KOPT-K1 (cell line): Measurements from ENCODE around the gene PRSS21.

ENCODE experiments used
- H3K27ac ChIP-seq: fragments of 200-600 bp; sonication (generic); 2 replicates; pipeline ENCODE4 v1.5.1; 2016; ENCODE audit warnings: antibody characterized with exemption, mild to moderate bottlenecking, low read depth, low read length; ENCODE audit not compliant: poor library complexity, severe bottlenecking
- H3K36me3 ChIP-seq: fragments of 200-600 bp; sonication (generic); 2 replicates; pipeline ENCODE4 v1.5.1; 2017; ENCODE audit warnings: antibody characterized with exemption, mild to moderate bottlenecking, low read length, moderate library complexity; ENCODE audit not compliant: insufficient read depth
- H3K9me3 ChIP-seq: fragments of 200-600 bp; sonication (generic); 2 replicates; pipeline ENCODE4 v1.5.1; 2017; ENCODE audit warnings: antibody characterized with exemption, low read length, mild to moderate bottlenecking; ENCODE audit not compliant: insufficient read depth, poor library complexity, severe bottlenecking

PRSS21 gene

DNA sequence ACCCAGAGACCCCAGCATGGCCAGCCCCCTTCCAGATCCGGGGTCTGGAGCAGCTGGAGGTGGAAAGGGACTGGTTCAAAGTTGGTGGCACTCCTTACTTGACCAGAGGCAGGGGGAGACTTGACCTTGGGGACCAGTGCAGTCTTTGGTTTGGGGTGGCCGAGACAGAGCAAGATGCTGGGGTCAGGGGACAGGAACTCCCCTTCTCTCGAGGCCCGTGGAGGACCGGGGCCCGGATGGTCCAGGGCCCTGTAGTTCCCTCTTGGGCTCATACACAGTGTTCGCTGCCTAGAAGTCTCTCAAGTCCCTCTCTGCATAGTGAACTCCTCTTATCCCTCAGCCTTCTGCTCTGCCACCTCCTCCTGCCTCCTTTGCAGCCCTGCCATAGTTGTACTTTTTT lies 29.1 kb upstream of the PRSS21 start:
- Histone ChIP-seq H3K9me3 (no peaks in the 10 kb centered on the region), H3K27ac (no peak overlapping the region), H3K36me3 (no peaks in the 10 kb centered on the region)

DNA sequence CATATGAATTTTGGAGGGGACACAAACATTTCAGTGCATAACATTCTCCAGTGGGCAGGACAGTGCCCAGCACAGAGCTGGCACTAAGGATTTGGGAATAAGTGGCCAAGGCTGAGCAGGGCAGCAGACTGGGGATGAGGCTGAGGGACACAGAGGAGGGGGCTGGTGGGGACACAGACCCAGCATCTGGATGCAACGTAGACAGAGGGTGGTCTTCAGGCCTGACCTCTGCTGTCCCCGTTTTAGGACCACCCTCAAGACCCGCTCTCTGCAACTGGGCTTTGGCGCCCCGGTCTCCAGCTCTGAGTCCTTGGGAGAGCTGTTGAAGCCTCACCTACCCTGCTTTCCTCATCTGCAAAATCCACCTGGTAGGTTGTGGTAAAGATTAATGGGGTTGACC lies 26.4 kb upstream of the PRSS21 start:
- H3K27ac ChIP-seq, result no peak overlapping the region
- H3K36me3 ChIP-seq, result no peaks in the 10 kb centered on the region
- no peaks in the 10 kb centered on the region for H3K9me3 ChIP-seq

DNA sequence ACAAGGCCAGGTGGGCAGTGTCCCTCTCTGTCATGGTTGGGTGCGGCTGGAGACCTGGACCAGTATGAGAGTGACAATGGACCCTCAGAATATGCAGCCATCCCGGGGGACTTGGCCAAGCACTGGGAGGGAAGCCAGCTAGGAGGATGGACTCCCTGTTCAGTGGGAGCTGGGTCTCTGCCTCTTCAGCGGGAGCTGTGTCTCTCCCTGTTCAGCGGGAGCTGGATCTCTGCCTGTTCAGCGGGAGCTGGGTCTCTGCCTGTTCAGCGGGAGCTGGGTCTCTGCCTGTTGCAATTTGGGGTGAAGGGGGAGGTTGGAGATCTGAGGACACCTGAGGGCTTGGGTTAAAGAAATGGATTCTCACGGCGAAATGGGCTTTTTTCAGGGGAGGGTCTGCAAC lies 25.9 kb upstream of the PRSS21 start:
- Histone ChIP-seq H3K9me3 (no peaks in the 10 kb centered on the region), H3K36me3 (no peaks in the 10 kb centered on the region)

DNA sequence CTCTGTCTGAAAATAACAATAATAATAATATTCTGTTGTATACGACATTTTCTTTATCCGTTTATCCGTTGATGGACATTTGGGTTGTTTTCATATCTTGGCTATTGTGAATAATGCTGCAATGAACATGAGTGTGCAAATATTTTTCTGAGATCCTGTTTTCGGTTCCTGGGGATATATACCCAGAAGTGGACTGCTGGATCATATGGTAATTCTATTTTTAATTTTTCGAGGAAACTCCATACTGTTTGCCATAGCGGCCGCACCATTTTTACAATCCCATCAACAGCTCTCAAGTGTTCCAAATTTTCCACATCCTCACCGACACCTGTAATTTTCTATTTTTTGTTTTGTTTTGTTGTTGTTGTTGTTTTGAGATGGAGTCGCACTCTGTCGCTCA lies 24.1 kb upstream of the PRSS21 start:
- Histone ChIP-seq H3K9me3 (no peaks in the 10 kb centered on the region), H3K36me3 (no peaks in the 10 kb centered on the region), H3K27ac (no peak overlapping the region)

More for the DNA sequence above, 25.9 kb upstream of the PRSS21 start:
- no peak overlapping the region for H3K27ac ChIP-seq

DNA sequence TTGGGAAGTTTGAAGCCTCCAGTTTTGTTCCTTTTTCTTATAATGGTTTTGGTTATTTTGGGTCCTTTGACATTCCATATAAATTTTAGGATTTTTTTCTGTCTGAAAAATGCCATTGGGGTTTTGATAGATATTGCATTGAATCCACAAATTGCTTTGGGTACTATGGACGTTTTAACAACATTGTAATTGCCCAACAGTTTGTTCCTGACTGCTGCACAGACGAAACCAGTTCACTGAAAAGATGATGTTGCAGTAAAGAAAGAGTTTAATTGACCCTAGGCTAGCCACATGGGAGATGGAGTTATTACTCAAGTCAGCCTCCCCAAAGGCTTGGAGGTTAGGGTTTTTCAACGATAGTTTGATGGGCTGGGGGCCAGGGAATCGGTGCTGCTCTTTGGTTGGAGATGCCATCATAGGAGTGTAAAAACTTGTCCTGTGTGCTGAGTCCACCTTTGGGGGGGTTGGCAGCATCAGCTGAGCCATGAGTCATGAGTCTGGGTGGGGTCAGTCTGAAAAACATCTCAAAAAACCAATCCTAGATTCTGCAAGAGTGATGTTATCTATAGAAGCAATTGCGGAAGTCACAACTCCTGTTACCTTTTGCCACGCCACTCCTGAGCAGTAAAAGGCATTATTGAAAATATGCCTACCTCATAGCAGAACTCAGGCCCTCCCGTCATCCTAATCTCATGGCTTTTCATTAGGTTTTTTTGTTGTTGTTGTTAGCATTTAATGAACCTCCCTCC lies 21.5 kb upstream of the PRSS21 start:
- Histone ChIP-seq H3K36me3 (no peaks in the 10 kb centered on the region), H3K9me3 (no peaks in the 10 kb centered on the region), H3K27ac (no peak overlapping the region)

DNA sequence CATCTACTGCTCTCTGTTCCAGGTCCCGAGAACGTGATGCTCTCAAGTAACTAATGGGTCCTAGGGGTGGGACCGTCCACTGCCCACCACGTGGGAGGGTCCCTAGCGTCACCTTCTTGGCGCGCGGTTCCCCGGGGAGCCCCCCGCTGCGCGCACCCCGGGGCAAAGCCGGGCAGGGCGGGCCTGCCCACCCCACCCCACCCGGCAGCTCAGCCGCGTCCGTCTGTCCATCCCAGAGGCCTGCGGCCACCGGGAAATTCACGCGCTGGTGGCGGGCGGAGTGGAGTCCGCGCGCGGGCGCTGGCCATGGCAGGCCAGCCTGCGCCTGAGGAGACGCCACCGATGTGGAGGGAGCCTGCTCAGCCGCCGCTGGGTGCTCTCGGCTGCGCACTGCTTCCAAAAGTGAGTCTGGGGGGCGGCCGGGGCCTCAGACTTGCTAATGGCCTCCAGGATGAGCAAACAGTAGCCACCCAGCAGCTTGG lies 18.3 kb upstream of the PRSS21 start:
- no peak overlapping the region for H3K27ac ChIP-seq
- peaks cover 4% of the 10 kb centered on the region for H3K9me3 ChIP-seq
- no peaks in the 10 kb centered on the region for H3K36me3 ChIP-seq

DNA sequence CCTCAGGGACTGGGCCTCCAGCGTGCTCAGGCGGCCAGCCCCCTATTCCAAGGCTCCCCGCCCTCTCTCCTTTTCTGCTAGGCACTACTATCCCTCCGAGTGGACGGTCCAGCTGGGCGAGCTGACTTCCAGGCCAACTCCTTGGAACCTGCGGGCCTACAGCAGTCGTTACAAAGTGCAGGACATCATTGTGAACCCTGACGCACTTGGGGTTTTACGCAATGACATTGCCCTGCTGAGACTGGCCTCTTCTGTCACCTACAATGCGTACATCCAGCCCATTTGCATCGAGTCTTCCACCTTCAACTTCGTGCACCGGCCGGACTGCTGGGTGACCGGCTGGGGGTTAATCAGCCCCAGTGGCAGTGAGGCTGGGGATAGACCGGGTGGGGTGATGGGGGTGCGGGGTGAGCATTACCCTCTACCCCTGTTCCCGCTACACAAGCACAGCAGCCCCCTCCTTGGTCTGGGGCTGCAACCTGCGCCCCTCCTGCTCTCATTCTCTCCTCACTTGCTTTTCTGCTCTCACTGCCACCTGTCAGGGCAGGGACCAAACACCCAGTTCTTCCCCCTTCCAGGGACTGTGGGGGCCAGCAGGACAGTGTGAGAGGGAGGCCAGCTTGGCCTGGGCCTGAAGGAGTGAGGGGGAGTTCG lies 17.7 kb upstream of the PRSS21 start:
- H3K27ac ChIP-seq, result no peak overlapping the region
- H3K9me3 ChIP-seq, result peaks cover 9% of the 10 kb centered on the region
- no peaks in the 10 kb centered on the region for H3K36me3 ChIP-seq

DNA sequence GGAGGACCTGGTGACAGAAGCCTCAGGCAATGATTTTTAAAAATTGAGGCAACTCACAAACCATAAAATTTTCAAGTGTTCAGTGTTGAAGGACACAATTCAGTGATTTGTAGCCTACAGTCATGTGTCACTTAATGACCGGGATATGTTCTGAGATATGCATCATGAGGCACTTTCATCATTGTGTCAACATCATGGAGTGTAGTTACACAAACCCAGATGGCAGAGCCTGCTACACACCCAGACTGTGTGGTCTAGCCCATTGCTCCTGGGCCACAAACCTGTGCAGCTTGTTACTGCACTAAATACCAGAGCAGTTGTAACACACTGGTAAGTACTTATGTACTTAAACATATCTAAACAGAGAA lies 17.2 kb upstream of the PRSS21 start:
- Histone ChIP-seq H3K9me3 (peaks cover 14% of the 10 kb centered on the region), H3K27ac (no peak overlapping the region)

DNA sequence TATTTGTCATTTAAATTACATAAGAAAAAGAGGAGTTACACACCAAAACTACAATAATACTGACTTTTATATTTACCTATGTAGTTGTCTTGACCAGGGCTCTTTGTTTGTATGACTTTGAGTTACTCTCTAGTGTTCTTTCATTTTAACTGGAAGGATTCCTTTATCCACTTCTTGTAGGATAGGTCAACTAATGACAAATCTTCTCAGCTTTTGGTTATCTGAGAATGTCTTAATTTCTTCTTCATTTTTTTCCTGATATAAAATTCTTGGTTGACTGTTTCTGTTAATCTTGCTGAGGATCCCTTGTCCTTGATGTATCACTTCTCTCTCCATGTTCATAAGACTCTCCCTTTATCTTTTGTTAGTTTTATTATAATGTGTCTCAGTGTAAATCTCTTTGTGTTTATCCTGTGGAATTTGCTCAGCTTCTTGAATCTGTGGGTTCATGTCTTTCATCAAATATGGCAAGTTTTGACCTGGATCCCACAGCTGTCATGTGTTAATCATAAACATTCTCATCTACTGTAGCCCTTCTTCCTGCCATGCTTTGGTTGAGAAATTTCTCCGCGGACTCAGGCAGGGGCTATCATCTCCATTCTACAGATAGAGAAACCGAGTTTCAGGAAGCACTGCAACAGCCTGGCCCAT lies 13.4 kb upstream of the PRSS21 start:
- no peaks in the 10 kb centered on the region for H3K36me3 ChIP-seq
- H3K9me3 ChIP-seq, result peaks cover 17% of the 10 kb centered on the region
- H3K27ac ChIP-seq, result no peak overlapping the region

More for the DNA sequence above, 17.2 kb upstream of the PRSS21 start:
- H3K36me3 ChIP-seq, result no peaks in the 10 kb centered on the region

DNA sequence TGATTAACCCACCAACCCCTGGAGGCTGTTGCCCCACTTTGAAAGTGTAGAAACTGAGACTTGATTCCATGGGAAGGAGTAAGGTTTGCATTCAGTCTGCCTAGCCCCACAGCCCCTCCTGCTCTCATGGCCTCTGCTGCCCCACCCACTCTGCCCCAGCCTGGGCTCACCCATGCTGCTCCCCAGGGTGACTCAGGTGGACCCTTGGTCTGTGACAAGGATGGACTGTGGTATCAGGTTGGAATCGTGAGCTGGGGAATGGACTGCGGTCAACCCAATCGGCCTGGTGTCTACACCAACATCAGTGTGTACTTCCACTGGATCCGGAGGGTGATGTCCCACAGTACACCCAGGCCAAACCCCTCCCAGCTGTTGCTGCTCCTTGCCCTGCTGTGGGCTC lies 12.3 kb upstream of the PRSS21 start:
- H3K27ac ChIP-seq, result no peak overlapping the region
- no peaks in the 10 kb centered on the region for H3K36me3 ChIP-seq
- peaks cover 17% of the 10 kb centered on the region for H3K9me3 ChIP-seq

DNA sequence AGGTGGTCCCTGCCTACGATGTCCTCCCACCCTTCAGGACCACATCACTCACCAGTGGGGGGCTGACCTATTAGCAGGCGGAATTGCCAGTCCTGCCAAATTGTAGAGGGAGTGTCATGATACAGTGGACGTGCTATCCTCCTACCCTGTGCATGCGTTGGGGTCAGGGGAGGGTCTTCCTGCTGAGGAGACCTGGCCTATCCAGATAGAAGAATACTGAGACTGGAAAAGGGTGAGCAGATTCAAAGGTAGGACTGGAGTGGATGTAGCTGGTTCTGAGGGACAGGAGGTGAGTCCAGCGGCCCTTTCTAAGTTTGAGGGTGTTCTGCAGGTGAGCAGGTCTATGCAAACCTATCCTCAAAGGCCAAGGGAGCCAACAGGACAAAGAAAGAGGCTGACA lies 10.8 kb upstream of the PRSS21 start:
- Histone ChIP-seq H3K27ac (no peak overlapping the region), H3K36me3 (no peaks in the 10 kb centered on the region), H3K9me3 (peaks cover 17% of the 10 kb centered on the region)

DNA sequence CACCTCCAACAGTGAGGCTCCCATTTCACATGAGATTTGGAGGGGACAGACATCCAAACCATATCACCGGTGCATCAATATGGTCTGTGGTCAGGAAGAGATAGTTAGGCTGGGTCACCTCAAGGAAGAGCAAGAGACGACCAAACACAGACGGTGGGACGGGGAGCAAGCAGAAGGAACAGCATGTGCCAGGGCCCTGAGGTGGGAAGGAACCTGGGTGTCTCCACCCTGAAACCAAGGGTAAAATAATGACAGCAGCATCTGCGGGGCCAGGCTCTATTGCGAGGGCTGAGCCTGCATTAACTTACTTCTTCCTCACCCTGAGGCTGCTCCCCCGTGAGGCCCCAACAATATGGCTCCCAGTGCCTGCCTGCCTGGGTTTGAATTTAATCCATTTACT lies 8.9 kb upstream of the PRSS21 start:
- H3K27ac ChIP-seq, result no peak overlapping the region
- no peaks in the 10 kb centered on the region for H3K36me3 ChIP-seq
- peaks cover 17% of the 10 kb centered on the region for H3K9me3 ChIP-seq

DNA sequence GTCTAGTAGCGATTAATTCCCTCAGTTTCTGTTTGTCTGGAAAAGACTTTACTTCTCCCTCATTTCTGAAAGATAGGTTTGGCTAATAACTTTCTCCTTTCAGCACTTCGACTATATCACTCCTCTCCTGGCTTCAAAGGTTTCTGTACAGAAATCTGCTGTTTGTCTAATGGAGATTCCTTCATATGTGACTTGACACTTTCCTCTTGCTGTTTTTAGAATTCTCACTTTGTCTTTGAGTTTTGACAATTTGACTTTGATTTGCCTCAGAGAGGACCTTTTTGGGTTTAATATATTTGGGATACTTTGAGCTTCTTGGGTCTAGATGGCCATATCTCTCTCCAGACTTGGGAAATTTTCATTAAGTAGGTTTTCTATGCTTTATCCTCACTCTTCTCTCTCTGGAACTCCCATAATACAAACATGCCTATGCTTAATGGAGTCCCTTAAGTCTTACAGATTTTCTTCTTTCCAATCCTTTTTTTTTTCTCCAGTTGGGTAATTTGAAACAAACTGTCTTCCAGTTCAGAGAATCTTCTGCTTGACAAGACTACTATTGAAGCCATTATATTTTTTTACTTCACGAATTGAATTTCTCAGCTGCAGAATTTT lies 7.8 kb upstream of the PRSS21 start:
- peaks cover 9% of the 10 kb centered on the region for H3K9me3 ChIP-seq
- H3K27ac ChIP-seq, result no peak overlapping the region
- no peaks in the 10 kb centered on the region for H3K36me3 ChIP-seq

DNA sequence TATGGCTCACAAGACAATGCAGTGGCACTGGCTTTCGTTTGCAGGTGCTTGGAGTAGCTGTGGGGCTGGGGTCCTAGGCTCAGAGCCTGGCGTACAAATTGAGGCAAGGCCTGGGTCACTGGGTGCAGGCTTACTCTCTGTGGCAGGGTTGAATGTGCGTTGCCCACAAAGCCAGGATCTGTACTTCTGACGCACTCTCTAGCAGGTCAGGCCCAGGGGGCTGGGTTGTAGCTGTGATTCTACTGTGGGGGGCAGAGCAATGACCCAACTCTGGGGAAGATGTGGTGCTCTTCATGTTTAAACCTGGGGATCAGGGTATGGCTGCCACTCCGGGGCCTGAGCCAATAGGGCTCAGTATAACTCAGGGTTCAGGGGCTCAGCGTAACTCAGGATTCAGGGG lies 6.4 kb upstream of the PRSS21 start:
- H3K9me3 ChIP-seq, result no peaks in the 10 kb centered on the region
- no peak overlapping the region for H3K27ac ChIP-seq
- H3K36me3 ChIP-seq, result no peaks in the 10 kb centered on the region

DNA sequence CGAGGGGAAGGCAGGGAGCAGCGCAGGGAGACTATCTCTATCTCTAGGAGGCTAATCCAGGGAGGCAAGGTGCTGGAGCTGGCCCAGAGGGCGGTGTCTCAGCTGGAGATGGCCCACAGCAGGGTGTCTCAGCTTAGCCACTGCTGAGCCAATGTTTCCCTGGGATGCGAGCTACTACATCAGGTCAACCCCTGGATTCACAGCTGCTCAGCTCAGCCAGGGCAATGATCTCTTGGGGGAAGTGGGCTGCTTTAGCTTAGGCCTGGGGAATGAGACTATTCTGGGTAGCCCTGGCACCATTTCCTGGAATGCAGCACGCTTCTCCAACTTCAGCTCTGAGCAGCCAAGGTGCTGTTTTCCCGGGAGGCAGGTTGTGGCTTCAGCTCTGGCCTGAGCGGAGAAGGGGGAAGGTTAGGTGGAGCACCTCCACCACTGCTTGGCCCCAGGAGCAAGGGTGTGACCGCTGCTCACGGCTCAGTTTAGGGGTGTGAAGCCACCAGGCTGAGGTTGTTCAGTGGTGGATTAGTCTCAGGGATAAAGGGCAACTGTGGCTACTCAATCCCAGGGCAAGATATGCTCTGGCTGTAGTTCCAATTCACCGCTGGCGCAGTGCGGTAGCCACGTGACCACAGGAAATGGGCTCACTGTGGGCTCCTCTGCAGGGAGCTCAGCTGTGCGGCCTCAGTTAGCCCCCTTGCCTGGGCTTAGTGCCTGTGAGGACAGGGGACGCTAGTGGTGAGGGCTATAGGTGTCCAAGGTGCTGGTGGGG lies 5.2 kb upstream of the PRSS21 start:
- Histone ChIP-seq H3K36me3 (no peaks in the 10 kb centered on the region), H3K9me3 (no peaks in the 10 kb centered on the region), H3K27ac (no peak overlapping the region)
